ENCODE results near the gene RBPMS2.

- TF ChIP-seq CTCF (IDR thresholded peaks at IDR 0.05) (no peak), POLR2A (IDR thresholded peaks at IDR 0.05) (no peak)
These were observed 2.9 kb downstream of the RBPMS2 start for GRCh38 chr15:64772488-64772887.

Measured in Peyer's patch (tissue), 4 donors.